HK-2 (cell line): Measurements from ENCODE around the gene ASB13.
"Not testable (repeated sequence)": the region's sequence is repeated elsewhere in the genome, so short reads cannot be mapped to it uniquely, and the experiment has no call there.

ENCODE experiments used
- DNase-seq: peaks from one replicate; pipeline ENCODE4 v3.0.0-alpha.2; 2018; ENCODE audit not compliant: unreplicated experiment

The ASB13 gene

GRCh38 chr10:5623081-5623748, 43.2 kb downstream of the ASB13 start:
- peak; percentile 76 for DNase-seq

DNA sequence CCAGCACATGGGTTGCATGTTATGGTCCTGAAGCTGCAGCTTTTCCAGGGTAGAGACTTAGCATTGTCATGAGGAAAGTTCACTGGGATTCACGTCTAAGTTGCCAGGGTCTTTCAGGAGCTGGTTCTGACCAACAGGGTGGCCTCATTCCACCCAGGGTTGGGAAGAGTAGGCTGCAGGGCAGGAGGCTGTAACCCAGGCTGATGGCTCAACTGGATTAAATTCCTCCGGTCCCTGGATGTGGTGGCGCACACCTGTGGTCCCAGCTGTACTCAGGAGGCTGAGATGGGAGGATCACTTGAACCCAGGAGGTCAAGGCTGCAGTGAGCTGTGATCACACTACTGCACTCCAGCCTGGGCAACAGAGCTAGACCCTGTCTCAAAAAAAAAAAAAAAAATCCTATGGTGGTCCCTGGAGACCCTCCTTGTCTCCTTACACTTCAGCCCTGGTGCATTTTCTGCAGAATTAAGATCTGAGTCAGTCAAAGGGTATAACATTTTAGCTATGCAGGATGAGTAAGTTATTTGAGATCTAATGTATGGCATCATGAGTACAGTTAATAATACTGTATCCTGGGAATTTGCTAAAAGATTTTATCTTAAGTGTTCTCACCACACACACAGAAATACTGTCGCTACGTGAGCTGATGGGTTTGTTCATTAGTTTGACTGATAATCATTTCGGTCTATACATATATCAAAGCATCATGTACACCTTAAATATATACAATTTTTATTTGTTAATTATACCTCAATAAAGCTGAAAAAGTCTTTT, 44.0 kb downstream of the ASB13 start:
- DNase-seq, result no peak

DNA sequence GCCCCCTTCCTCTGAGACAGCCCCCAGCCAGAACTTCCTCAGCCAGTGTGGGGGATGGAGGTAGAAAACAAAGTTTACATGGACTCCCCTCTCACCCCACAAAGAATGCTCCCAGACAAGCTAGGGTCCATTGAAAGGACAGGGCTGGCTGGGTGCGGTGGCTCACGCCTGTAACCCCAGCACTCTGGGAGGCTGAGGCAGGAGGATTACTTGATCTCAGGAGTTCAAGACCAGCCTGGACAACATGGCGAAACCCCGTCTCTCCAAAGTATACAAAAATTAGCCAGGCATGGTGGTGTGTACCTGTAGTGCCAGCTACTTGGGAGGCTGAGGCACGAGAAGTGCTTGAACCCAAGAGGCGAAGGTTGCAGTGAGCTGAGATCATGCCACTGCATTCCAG, 45.0 kb downstream of the ASB13 start:
- not testable (repeated sequence) for DNase-seq

DNA sequence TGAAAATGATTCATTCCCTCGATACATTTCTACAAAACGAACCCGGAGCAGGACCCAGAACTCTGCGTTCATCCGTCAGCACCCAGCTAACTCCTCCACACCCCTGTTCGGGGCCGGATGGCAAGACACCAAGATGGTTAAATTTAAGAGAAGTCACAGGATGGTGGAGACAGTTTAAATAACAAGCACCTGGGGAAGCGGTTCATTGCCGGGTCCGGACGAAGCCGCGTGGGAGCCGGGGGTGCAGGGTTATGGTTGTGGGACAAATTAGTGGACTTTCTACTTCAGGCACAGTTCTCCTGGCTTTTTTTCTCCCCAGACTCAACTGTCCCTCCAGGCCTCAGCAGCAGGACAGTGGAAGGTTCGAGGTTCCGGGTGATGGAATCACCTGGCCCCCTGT, 45.4 kb downstream of the ASB13 start:
- no peak for DNase-seq

DNA sequence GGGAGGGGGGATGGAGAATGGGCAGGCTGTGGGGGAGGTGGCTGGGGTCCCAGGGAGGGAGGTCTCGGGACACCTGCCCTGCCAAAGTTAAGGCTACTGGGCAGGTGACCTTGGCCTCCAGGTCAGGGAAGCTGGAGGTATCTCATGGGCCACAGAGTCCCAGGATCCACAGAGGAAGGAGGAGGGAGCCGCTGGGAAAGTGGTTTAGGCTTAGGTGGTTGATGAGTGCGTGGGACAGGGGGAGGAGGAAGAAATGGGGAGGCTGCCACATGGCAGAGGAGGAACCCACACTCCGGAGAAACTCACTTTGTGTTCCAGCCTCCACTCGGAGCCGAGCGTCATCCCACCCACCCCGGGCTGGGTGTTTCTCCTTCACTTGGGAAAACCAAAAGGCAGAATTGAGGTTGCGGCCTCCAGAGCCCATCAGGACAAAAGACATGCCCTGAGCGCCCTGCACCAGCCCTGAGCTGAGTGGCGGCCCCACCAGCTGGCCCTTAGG, 46.1 kb downstream of the ASB13 start:
- no peak for DNase-seq

GRCh38 chr10:5619362-5620211, 46.8 kb downstream of the ASB13 start:
- DNase-seq, result no peak

DNA sequence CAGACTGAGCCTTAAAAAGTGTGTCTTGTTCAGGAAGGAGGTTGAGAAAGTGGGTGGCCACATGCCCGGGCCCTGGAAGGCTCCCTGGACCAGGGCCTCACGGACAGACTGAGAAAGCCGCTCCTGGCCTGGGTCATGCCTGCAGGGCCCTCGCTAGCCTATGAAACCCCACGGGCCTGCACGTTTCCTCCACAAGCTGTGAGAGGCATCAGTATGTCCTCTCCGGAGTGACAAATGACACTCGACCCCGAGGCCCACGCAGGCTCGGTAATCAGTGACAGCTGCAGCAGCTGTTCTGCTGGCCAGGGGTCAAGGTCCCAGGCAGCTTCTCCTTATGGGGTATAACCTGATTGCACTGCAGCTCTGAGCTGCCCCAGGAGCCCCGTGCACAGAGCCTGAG, 47.6 kb downstream of the ASB13 start:
- DNase-seq, result no peak

- no peak for DNase-seq
Measured at GRCh38 chr10:5618042-5618441, 48.4 kb downstream of the ASB13 start.

DNA sequence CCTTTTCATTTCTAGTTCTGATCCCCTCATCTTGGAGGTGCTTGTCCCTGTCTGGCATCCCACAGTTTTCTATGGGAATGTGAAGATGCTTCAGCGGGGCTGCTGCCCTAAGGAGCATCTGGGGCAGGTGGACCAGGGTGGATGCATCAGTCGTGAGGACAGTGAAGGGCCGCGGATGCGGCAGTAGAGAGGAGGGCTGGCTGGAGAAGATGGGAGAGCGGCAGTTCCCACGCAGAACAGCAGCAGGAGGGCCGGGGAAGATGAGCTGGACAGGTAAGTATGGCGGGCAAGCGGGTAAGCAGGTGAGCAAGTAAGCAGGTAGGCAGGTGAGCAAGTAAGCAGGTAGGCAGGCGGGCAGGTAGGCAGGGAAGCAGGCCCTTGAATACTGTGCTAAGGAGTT, 48.9 kb downstream of the ASB13 start:
- DNase-seq, result no peak

GRCh38 chr10:5616836-5617235, 49.6 kb downstream of the ASB13 start:
- DNase-seq, result no peak

DNA sequence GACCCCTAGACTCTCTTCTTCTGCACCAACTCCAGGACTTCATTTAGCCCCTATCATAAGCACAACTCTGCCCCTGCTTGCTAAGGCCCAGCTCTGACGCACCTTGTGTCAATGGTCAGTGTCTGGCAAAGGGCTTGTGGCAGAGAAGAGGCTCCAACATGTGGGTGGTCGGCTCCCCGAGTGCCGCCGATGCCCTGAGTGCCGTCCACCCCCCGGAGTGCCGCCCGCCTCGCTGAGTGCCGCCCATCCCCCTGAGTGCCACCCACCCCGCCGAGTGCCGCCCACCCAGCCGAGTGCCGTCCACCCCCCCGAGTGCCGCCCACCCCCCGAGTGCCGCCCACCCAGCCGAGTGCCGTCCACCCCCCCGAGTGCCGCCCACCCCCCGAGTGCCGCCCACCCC, 50.3 kb downstream of the ASB13 start:
- no peak for DNase-seq

DNA sequence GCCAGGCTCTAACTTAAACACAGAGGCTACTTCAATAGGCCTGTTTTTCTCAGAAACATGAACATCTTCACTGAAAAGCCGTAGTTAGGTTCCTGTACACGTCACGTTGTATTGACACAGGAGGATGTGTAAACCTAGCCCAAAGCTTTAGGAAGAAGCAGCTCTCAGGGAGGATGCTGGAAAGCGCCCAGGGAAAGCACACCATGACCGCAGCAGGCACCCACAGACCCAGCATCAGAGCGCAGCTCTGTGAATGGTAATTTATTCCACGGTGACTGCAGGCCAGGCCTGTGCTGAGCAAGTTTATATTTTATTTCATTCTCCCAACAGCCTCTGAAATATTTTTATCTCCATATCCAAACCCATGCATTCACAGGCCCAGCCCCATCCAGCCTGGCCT, 51.1 kb downstream of the ASB13 start:
- no peak for DNase-seq

DNA sequence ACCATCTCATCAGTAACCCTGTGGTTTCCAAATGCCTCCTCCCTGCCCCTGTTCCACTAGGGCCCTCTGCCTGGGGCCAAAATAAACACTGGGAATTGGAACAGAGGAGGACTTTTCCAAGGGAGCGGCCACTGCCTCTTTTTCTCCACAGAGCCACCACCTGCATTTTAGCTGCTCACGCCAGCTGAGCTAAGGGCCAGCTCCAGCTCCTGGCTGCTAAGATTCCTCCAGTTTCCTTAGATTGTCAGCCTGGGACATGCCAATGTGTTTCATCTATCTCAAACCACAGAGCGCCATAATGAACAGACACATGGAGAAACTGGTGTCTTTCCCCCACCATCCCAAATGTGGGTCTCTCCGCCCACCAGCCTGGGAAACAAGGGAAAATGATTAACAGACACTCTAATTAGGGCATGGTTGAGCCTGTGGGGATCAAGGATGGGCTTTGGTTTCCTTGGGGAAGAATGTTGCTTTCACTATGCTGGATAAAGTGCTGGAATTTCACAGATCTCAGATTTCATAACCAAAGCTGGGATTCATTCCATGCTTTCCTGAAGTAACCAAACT, 52.2 kb downstream of the ASB13 start:
- DNase-seq, result no peak

DNA sequence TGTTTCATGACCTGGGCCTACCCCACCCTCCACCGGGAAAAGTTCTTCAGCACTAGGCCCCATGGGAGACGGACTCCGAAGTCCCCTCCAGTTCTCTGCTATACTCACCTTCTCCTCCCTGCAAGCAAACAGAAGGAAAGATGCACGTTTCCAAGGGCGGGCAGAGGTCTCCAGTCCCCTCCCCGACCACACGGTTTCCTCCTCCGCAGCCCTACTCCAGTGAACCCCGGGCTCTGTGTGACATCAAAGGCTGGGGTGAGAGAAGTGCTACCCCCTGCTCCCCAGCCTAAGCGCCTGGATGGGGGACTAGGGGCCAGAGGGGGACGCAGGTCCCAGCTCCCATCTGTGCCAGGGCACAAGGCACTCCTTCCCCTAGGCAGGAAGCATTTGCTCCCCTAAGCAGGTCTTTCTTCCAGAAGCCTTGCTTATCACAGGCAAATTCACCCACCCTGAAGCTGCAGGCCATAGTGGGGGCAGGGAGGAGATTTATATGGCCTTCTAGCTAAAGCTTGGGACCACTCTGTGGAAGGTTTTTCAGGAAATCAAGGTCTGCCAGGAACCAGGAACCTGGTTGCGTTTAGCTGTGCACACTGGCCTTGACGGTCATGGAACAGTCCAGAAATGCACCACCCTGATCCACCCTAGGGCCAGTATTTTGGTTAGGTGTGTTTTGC, 52.8 kb downstream of the ASB13 start:
- DNase-seq, result no peak

DNA sequence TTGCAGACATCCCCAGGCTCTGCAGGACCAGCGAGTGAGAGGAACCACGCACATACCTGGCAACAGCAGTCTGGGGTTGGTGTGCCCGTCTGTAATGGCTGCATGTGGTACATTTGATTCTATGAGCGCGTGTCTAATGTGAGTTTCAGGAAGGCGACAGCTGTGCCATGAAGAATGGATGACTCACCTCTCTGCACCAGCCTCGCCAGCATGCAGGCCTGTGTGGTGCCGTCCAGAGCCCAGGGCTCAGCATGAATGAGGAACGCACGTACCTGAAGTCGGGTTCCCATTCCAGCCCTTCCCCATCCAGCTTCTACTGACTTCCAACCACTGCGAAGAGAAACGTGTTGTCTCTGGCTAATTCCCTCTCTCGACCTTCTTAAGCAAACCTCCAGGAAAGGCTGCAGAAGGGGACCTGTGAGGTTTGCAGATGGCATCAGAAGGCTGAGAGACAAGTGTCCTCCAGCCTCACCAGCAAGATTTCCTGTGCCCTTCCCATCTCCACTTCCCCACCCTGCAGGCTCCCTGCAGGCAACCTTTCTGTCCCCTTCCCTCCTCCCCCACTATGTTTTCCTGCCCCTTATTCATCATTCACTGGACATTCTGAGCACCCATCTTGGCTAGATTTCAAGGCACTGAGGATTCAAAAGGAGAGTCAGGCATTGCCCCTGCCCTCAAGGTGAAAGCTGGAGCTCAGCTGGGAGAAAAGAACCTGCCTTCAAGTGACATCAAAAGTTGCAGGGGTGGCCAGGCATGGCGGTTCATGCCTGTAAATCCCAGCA, 54.3 kb downstream of the ASB13 start:
- DNase-seq, result no peak

GRCh38 chr10:5609952-5610616, 56.3 kb downstream of the ASB13 start:
- no peak for DNase-seq

DNA sequence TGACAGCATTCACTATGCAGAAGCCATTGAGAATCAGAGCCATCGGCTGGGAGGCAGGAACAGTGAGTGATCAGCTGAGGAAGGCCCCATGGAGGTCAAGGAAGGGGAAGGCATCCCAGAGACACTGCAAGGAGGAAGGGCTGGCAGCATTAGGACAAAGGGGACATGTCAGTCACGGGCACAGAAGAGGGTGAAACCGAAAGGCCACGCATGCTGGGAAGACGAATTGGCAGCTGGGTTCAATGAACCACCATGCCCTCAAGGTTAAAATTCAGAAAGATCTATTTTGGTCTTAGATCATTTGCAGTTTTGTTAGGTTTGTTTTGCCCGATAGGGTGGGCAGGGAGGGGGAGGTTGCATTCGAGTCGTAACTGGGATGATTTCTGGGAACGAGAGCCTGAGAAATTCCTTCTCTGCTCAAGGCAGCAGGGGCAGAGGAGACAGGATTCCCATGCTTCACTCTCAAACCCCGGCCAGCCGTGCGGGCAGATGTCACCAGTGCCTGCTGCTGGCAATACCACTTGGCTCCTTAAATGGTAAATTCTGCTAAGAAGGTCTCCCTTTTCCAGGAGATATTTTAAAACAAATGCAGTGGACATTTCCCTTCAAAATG, 57.7 kb downstream of the ASB13 start:
- DNase-seq, result no peak

- DNase-seq, result no peak
Measured at GRCh38 chr10:5607594-5607993, 58.8 kb downstream of the ASB13 start.

DNA sequence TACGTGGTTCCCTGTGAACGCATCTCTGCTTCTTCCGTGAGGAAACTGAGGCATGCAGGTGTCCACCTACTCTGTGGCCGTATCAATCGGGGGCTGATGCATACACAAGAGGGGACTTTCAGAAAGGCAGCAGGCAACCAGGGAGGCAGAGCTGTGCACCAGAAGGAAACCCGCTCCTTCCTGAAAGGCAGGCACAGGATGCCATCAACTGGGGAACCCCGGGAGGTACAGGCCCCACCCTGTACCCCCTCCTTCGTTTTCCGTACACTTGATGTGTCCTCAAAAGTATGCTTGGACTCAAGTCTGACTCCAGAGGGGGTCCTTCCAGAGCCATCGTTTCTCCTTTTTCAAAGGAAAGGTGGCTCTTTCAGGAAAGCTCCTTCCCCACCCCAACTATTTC, 59.5 kb downstream of the ASB13 start:
- DNase-seq, result no peak

GRCh38 chr10:5606321-5606720, 60.1 kb downstream of the ASB13 start:
- DNase-seq, result no peak
